Gastrocnemius medialis (tissue), 4 donors: ENCODE measurements around the gene SIAE.

Experiments used
- POLR2A ChIP-seq, 2 donors: fragments of 450-650 bp; IDR thresholded peaks; one replicate each; pipeline ENCODE4 v1.6.1; 2017; ENCODE audit warnings: antibody characterized with exemption in 2 of 2, mild to moderate bottlenecking in 2 of 2, moderate library complexity in 2 of 2
- TF ChIP-seq, protein P1 (sequence below), 5 experiments: fragments of 450-650 bp in 3 of 5; fragments of 200-600 bp in 2 of 5; sonication (generic) in 2 of 5; IDR thresholded peaks in 4 of 5; conservative IDR thresholded peaks in 1 of 5; 1 replicate in 4 of 5; 2 replicates in 1 of 5; pipeline ENCODE4 v1.5.1; 2016 to 2019; ENCODE audit warnings: antibody characterized with exemption in 5 of 5, mild to moderate bottlenecking in 3 of 5, moderate library complexity in 3 of 5

GRCh38 chr11:124670732-124671131 lies 2.8 kb downstream of the SIAE start:
- TF ChIP-seq, protein P1, sequence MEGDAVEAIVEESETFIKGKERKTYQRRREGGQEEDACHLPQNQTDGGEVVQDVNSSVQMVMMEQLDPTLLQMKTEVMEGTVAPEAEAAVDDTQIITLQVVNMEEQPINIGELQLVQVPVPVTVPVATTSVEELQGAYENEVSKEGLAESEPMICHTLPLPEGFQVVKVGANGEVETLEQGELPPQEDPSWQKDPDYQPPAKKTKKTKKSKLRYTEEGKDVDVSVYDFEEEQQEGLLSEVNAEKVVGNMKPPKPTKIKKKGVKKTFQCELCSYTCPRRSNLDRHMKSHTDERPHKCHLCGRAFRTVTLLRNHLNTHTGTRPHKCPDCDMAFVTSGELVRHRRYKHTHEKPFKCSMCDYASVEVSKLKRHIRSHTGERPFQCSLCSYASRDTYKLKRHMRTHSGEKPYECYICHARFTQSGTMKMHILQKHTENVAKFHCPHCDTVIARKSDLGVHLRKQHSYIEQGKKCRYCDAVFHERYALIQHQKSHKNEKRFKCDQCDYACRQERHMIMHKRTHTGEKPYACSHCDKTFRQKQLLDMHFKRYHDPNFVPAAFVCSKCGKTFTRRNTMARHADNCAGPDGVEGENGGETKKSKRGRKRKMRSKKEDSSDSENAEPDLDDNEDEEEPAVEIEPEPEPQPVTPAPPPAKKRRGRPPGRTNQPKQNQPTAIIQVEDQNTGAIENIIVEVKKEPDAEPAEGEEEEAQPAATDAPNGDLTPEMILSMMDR (IDR thresholded peaks at IDR 0.05 in 4 of 5, conservative IDR thresholded peaks at IDR 0.05 in 1 of 5): no peak
- TF ChIP-seq POLR2A (IDR thresholded peaks at IDR 0.05): no peak
